KMS-11 (cell line): ENCODE data around the gene EVPLL.
"Not testable (repeated sequence)": the region's sequence is repeated elsewhere in the genome, so short reads cannot be mapped to it uniquely, and the experiment has no call there.

Experiments
- H2AFZ ChIP-seq: fragments of 200-600 bp; sonication (generic); 2 replicates; pipeline ENCODE4 v1.6.1; 2016; ENCODE audit warnings: antibody characterized with exemption, mixed run types, low read depth
- H3K27ac ChIP-seq: fragments of 200-600 bp; sonication (generic); 2 replicates; pipeline ENCODE4 v1.6.1; 2016; ENCODE audit warnings: mild to moderate bottlenecking, mixed run types
- H3K27me3 ChIP-seq: fragments of 200-600 bp; sonication (generic); 2 replicates; pipeline ENCODE4 v1.6.1; 2017; ENCODE audit warnings: mild to moderate bottlenecking, low read depth, mixed run types, moderate library complexity; ENCODE audit not compliant: insufficient read depth
- H3K36me3 ChIP-seq: fragments of 200-600 bp; sonication (generic); 2 replicates; pipeline ENCODE4 v1.6.1; 2017; ENCODE audit warnings: mild to moderate bottlenecking, mixed run types; ENCODE audit not compliant: insufficient read depth
- H3K4me1 ChIP-seq: fragments of 200-600 bp; sonication (generic); 2 replicates; pipeline ENCODE4 v1.6.1; 2016; ENCODE audit warnings: mild to moderate bottlenecking, low read depth, mixed run types; ENCODE audit not compliant: poor library complexity, severe bottlenecking
- H3K4me2 ChIP-seq: fragments of 200-600 bp; sonication (generic); 2 replicates; pipeline ENCODE4 v1.7.0; 2016; ENCODE audit warnings: mild to moderate bottlenecking, mixed run types
- H3K4me3 ChIP-seq: fragments of 200-600 bp; sonication (generic); IDR thresholded peaks from 2 replicates; pipeline ENCODE4 v1.6.1; 2017; ENCODE audit warnings: low read depth, low read length, mixed read lengths; ENCODE audit not compliant: insufficient read depth
- H3K79me2 ChIP-seq: fragments of 200-600 bp; sonication (generic); 2 replicates; pipeline ENCODE4 v1.6.1; 2016; ENCODE audit warnings: low read depth, mixed run types; ENCODE audit not compliant: insufficient read depth
- H3K9ac ChIP-seq: fragments of 200-600 bp; sonication (generic); 2 replicates; pipeline ENCODE4 v1.6.1; 2016; ENCODE audit warnings: mild to moderate bottlenecking, mixed run types
- H4K20me1 ChIP-seq: fragments of 200-600 bp; sonication (generic); 2 replicates; pipeline ENCODE4 v1.6.1; 2016; ENCODE audit warnings: mild to moderate bottlenecking, mixed run types; ENCODE audit not compliant: insufficient read depth
- TF ChIP-seq, protein P1 (sequence below): fragments of 200-600 bp; sonication (generic); conservative IDR thresholded peaks from 2 replicates; pipeline ENCODE4 v1.6.1; 2017; ENCODE audit warnings: low read depth, mild to moderate bottlenecking, antibody characterized with exemption, low read length, moderate library complexity, mixed read lengths

Gene EVPLL

GRCh38 chr17:18377437-18378204 lies at the start of gene EVPLL:
TSS of gene EVPLL (plus strand) at chr17:18377778. CDS start at chr17:18380938, 3,160 bp downstream.
- Histone ChIP-seq H3K9ac (peak within 1 kb of the TSS; percentile 9; the same call in 1 of the 2 replicates), H3K27ac (no peak within 1 kb of the TSS), H3K36me3 (no peaks in the 10 kb centered on the region), H4K20me1 (no peaks in the 10 kb centered on the region), H3K4me2 (peak within 1 kb of the TSS; percentile 68; the same call in 1 of the 2 replicates), H3K4me3 (no peak within 1 kb of the TSS), H3K4me1 (peaks cover 36% of the 10 kb centered on the region), H2AFZ (peak within 1 kb of the TSS; percentile 49; the same call in 1 of the 2 replicates), H3K27me3 (no peaks in the 10 kb centered on the region), H3K79me2 (no peaks in the 10 kb centered on the region)
- TF ChIP-seq, protein P1, sequence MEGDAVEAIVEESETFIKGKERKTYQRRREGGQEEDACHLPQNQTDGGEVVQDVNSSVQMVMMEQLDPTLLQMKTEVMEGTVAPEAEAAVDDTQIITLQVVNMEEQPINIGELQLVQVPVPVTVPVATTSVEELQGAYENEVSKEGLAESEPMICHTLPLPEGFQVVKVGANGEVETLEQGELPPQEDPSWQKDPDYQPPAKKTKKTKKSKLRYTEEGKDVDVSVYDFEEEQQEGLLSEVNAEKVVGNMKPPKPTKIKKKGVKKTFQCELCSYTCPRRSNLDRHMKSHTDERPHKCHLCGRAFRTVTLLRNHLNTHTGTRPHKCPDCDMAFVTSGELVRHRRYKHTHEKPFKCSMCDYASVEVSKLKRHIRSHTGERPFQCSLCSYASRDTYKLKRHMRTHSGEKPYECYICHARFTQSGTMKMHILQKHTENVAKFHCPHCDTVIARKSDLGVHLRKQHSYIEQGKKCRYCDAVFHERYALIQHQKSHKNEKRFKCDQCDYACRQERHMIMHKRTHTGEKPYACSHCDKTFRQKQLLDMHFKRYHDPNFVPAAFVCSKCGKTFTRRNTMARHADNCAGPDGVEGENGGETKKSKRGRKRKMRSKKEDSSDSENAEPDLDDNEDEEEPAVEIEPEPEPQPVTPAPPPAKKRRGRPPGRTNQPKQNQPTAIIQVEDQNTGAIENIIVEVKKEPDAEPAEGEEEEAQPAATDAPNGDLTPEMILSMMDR: no peak

- Histone ChIP-seq H3K4me1 (peaks cover 100% of the 10 kb centered on the region), H3K36me3 (no peaks in the 10 kb centered on the region)
- TF ChIP-seq, protein P1: no peak
Observed at GRCh38 chr17:18328643-18329204, 48.9 kb upstream of the EVPLL start.

GRCh38 chr17:18331879-18332278 lies 45.7 kb upstream of the EVPLL start:
- H3K79me2 ChIP-seq: no peaks in the 10 kb centered on the region
- H3K27ac ChIP-seq: peak overlapping the region; percentile 45
- H3K4me2 ChIP-seq: peak overlapping the region; percentile 60; the same call in 1 of the 2 replicates
- H3K27me3 ChIP-seq: no peaks in the 10 kb centered on the region
- H3K4me3 ChIP-seq: no peak overlapping the region
- H4K20me1 ChIP-seq: no peaks in the 10 kb centered on the region
- H2AFZ ChIP-seq: no peak overlapping the region
- TF ChIP-seq, protein P1: no peak
- peaks cover 77% of the 10 kb centered on the region for H3K4me1 ChIP-seq
- H3K36me3 ChIP-seq: no peaks in the 10 kb centered on the region
- H3K9ac ChIP-seq: no peak overlapping the region

More at GRCh38 chr17:18328643-18329204, 48.9 kb upstream of the EVPLL start:
- no peak overlapping the region for H3K4me2 ChIP-seq
- no peak overlapping the region for H3K9ac ChIP-seq
- H3K27me3 ChIP-seq: no peaks in the 10 kb centered on the region
- no peak overlapping the region for H3K4me3 ChIP-seq
- H2AFZ ChIP-seq: no peak overlapping the region
- no peak overlapping the region; the same call in 1 of the 2 replicates for H3K27ac ChIP-seq
- H4K20me1 ChIP-seq: no peaks in the 10 kb centered on the region
- no peaks in the 10 kb centered on the region for H3K79me2 ChIP-seq

- Histone ChIP-seq H4K20me1 (no peaks in the 10 kb centered on the region), H3K9ac (no peak overlapping the region), H3K36me3 (no peaks in the 10 kb centered on the region), H3K4me1 (peaks cover 66% of the 10 kb centered on the region), H3K27ac (peak overlapping the region; percentile 45), H2AFZ (no peak overlapping the region), H3K4me2 (peak overlapping the region; percentile 60), H3K27me3 (no peaks in the 10 kb centered on the region), H3K79me2 (no peaks in the 10 kb centered on the region), H3K4me3 (no peak overlapping the region)
- TF ChIP-seq, protein P1: no peak
Observed at GRCh38 chr17:18332909-18333489, 44.6 kb upstream of the EVPLL start.

DNA sequence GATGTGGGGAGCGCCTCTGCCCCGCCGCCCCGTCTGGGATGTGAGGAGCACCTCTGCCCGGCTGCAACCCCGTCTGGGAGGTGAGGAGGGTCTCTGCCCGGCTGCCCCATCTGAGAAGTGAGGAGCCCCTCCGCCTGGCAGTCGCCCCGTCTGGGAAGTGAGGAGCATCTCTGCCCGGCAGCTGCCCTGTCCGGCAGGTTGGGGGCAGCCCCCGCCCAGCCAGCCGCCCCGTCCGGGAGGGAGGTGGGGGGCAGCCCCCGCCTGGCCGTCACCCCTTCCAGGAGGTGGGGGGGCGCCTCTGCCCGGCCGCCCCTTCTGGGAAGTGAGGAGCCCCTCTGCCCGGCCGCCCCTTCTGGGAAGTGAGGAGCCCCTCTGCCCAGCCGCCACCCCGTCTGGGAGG lies 39.4 kb upstream of the EVPLL start:
- H3K4me3 ChIP-seq, H3K79me2 ChIP-seq, H3K9ac ChIP-seq, H3K27ac ChIP-seq, H3K36me3 ChIP-seq, H4K20me1 ChIP-seq, H3K27me3 ChIP-seq, H2AFZ ChIP-seq, H3K4me2 ChIP-seq: not testable (repeated sequence)
- H3K4me1 ChIP-seq: peaks cover 27% of the 10 kb centered on the region
